Thoracic aorta (tissue), 2 donors: Measurements from ENCODE around the gene HPSE2. TPM values are rescaled to one million over a fixed set of nuclear protein-coding genes. Genes with fewer than 3 reads are reported as not detected.
"Not testable (repeated sequence)": the region's sequence is repeated elsewhere in the genome, so short reads cannot be mapped to it uniquely, and the experiment has no call there.

ENCODE experiments used
- ATAC-seq: fragments of 150-250 bp; one replicate; pipeline ENCODE4 v1.8.0; 2017; ENCODE audit warnings: low read depth; ENCODE audit not compliant: insufficient number of reproducible peaks, low FRiP score
- DNase-seq: peaks from one replicate; pipeline ENCODE4 v3.0.0-alpha.2; 2020; ENCODE audit warnings: low spot score
- H3K27ac ChIP-seq, 2 donors: fragments of 200-600 bp; sonication (generic); 1 replicate in 1 of 2; 2 replicates in 1 of 2; pipeline ENCODE4 v1.5.1; 2016; ENCODE audit warnings: mild to moderate bottlenecking in 2 of 2, moderate library complexity in 2 of 2
- H3K27me3 ChIP-seq: fragments of 200-600 bp; sonication (generic); replicated peaks from 2 replicates; pipeline ENCODE4 v1.6.0; 2016; ENCODE audit warnings: mild to moderate bottlenecking; ENCODE audit not compliant: insufficient read depth
- H3K36me3 ChIP-seq: fragments of 200-600 bp; sonication (generic); one replicate; pipeline ENCODE4 v1.5.1; 2016
- H3K4me1 ChIP-seq, 2 donors: fragments of 200-600 bp; sonication (generic); 1 replicate in 1 of 2; 2 replicates in 1 of 2; pipeline versions ENCODE4 v1.5.1 to v1.6.0; 2016; ENCODE audit warnings: low read depth in 2 of 2, mild to moderate bottlenecking in 1 of 2; ENCODE audit not compliant: control insufficient read depth in 1 of 2
- H3K4me3 ChIP-seq: fragments of 200-600 bp; sonication (generic); 2 replicates; pipeline ENCODE4 v1.5.1; 2016; ENCODE audit warnings: mild to moderate bottlenecking
- H3K9me3 ChIP-seq: fragments of 200-600 bp; sonication (generic); 2 replicates; pipeline ENCODE4 v1.5.1; 2016
- CTCF ChIP-seq: fragments of 200-600 bp; sonication (generic); IDR thresholded peaks from one replicate; pipeline ENCODE4 v1.5.1; 2019; ENCODE audit warnings: antibody characterized with exemption
- total RNA-seq, 2 donors: library from RNA; depleted of rRNA; stranded (reverse); fragments of >200 nt; gene quantifications; one replicate each; pipeline versions ENCODE4 v1.1.0 to v1.2.3, GENCODE V29; 2016

HPSE2 gene
- total RNA-seq, 2 donors from 2014 or later = 1.1 to 1.8 TPM

GRCh38 chr10:98994030-98994429 is 241.6 kb downstream of the HPSE2 start:
- no peaks in the 10 kb centered on the region for H3K36me3 ChIP-seq
- DNase-seq (no peak), ATAC-seq (no peak)
- H3K4me1 ChIP-seq = no peaks in the 10 kb centered on the region
- H3K27ac ChIP-seq = no peak overlapping the region
- no peak overlapping the region for H3K4me3 ChIP-seq
- no peak for TF ChIP-seq CTCF
- H3K9me3 ChIP-seq = no peaks in the 10 kb centered on the region
- no peaks in the 10 kb centered on the region for H3K27me3 ChIP-seq

GRCh38 chr10:98983751-98984150 is 251.9 kb downstream of the HPSE2 start:
- not testable (repeated sequence) for H3K27ac ChIP-seq, H3K36me3 ChIP-seq, H3K27me3 ChIP-seq, H3K4me1 ChIP-seq, H3K9me3 ChIP-seq, H3K4me3 ChIP-seq, ATAC-seq, DNase-seq

- no peak for ATAC-seq
- Histone ChIP-seq H3K4me1 (no peaks in the 10 kb centered on the region), H3K9me3 (no peaks in the 10 kb centered on the region), H3K4me3 (no peak overlapping the region), H3K36me3 (no peaks in the 10 kb centered on the region), H3K27ac (no peak overlapping the region), H3K27me3 (no peaks in the 10 kb centered on the region)
- TF ChIP-seq CTCF = no peak
- no peak for DNase-seq
These were observed 255.3 kb downstream of the HPSE2 start for GRCh38 chr10:98980353-98980752.

- ATAC-seq (no peak), DNase-seq (no peak)
- H3K4me3 ChIP-seq = no peak overlapping the region
- TF ChIP-seq CTCF = no peak
- no peak overlapping the region for H3K27ac ChIP-seq
- peaks cover 13 to 17% of the 10 kb centered on the region in 2 donors for H3K4me1 ChIP-seq
- H3K27me3 ChIP-seq = no peaks in the 10 kb centered on the region
- H3K36me3 ChIP-seq = no peaks in the 10 kb centered on the region
- H3K9me3 ChIP-seq = no peaks in the 10 kb centered on the region
These were observed 264.2 kb downstream of the HPSE2 start for GRCh38 chr10:98971464-98971863.

- DNase-seq (no peak), ATAC-seq (peak; percentile 83)
- Histone ChIP-seq H3K27me3 (no peaks in the 10 kb centered on the region), H3K9me3 (no peaks in the 10 kb centered on the region), H3K27ac (peak overlapping the region; percentile 29 to 81), H3K4me3 (peak overlapping the region; percentile 20), H3K4me1 (peaks cover 13 to 22% of the 10 kb centered on the region in 2 donors), H3K36me3 (no peaks in the 10 kb centered on the region)
- TF ChIP-seq CTCF = no peak
These were observed 268.1 kb downstream of the HPSE2 start for GRCh38 chr10:98967601-98968000.

- Histone ChIP-seq H3K27ac (peak overlapping the region in 1 of 2 donors; percentile 32), H3K9me3 (no peaks in the 10 kb centered on the region), H3K4me3 (no peak overlapping the region), H3K27me3 (no peaks in the 10 kb centered on the region), H3K36me3 (no peaks in the 10 kb centered on the region), H3K4me1 (peaks cover 16 to 38% of the 10 kb centered on the region in 2 donors)
- DNase-seq = no peak
- no peak for ATAC-seq
- no peak for TF ChIP-seq CTCF
These were observed 272.0 kb downstream of the HPSE2 start for GRCh38 chr10:98963608-98964007.
